Measurements from ENCODE around the gene ZNF44.

Gene ZNF44

GRCh38 chr19:12261554-12261953 lies 33.1 kb downstream of the ZNF44 start:
- no peak for DNase-seq (ENCODE audit: low spot score)

GRCh38 chr19:12260861-12261260 lies 33.8 kb downstream of the ZNF44 start:
- DNase-seq (ENCODE audit: low spot score), result no peak

- no peak for DNase-seq (ENCODE audit: low spot score)
Observed at GRCh38 chr19:12260236-12260635, 34.4 kb downstream of the ZNF44 start.

- no peak for DNase-seq (ENCODE audit: low spot score)
Observed at GRCh38 chr19:12255372-12255771, 39.3 kb downstream of the ZNF44 start.

GRCh38 chr19:12247644-12248222 lies 47.0 kb downstream of the ZNF44 start:
- DNase-seq (ENCODE audit: low spot score), result no peak

GRCh38 chr19:12244370-12244769 lies 50.3 kb downstream of the ZNF44 start:
- no peak for DNase-seq (ENCODE audit: low spot score)

GRCh38 chr19:12237143-12237839 lies 57.4 kb downstream of the ZNF44 start:
- DNase-seq (ENCODE audit: low spot score), result no peak

- DNase-seq (ENCODE audit: low spot score), result no peak
Observed at GRCh38 chr19:12232961-12233360, 61.7 kb downstream of the ZNF44 start.

GRCh38 chr19:12230751-12231733 lies 63.6 kb downstream of the ZNF44 start:
- peak; percentile 7 for DNase-seq (ENCODE audit: low spot score)

- no peak for DNase-seq (ENCODE audit: low spot score)
Observed at GRCh38 chr19:12229990-12230389, 64.7 kb downstream of the ZNF44 start.

GRCh38 chr19:12224676-12225075 lies 70.0 kb downstream of the ZNF44 start:
- no peak for DNase-seq (ENCODE audit: low spot score)

GRCh38 chr19:12222980-12223630 lies 71.6 kb downstream of the ZNF44 start:
- DNase-seq (ENCODE audit: low spot score), result no peak
